ENCODE results near the gene TRIM41.

TRIM41 gene

DNA sequence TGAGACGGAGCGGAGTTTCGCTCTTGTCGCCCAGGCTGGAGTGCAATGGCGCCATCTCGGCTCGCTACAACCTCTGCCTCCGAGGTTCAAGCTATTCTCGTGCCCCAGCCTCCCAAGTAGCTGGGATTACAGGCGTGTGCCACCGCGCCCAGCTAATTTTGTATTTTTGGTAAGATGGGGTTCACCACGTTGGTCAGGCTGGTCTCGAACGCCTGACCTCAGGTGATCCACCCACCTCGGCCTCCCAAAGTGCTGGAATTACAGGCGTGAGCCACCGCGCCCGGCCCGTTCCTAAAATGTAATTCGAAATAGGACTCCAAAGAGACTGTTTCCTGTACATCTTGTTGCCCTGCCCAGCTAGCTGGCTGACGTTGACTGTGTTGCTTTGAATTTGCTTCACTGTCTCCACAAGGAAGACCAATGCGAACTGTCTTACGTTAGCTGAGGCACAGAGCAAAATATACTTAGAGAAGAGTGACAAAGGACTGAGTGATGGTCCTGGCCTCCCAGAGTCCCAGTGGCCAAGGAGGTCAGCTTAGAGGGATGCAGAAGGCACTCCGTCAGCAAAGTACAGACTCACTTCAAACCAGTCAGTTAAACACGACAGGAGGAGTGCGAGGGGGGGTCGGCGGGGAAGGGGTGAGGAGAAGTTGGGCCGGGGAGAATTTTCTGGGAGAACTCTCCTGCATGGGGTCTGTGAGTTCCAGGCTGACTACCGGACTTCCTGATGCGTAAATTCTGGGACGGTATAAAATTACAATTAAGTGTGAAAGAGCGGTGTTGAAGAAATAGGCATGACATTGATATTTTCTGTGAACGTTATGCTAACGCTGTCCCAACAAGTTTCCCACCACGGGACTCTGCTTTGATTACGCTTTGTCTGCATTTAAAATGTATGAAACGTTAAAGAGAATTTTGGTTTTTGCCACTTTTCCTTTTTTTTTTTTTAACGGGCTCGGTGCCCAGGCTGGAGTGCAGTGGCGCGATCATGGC lies 6.8 kb upstream of the TRIM41 start:
- DNase-seq (ENCODE audit: low read depth, low spot score), result no peak
- peak overlapping the region; percentile 58 for H3K4me3 ChIP-seq (ENCODE audit: insufficient read length, low read depth)
- peaks cover 3% of the 10 kb centered on the region for H3K4me1 ChIP-seq (ENCODE audit: insufficient read depth, insufficient read length)
- no peaks in the 10 kb centered on the region for H3K36me3 ChIP-seq (ENCODE audit: insufficient read depth, insufficient read length, low read length)
- H3K9ac ChIP-seq (ENCODE audit: insufficient read length, low read depth), result peak overlapping the region; percentile 26
- H3K9me3 ChIP-seq (ENCODE audit: insufficient read depth, low read length), result no peaks in the 10 kb centered on the region
- H3K27me3 ChIP-seq (ENCODE audit: insufficient read depth, insufficient read length), result no peaks in the 10 kb centered on the region
- no peak for TF ChIP-seq YY1 (IDR thresholded peaks at IDR 0.05; ENCODE audit: insufficient read depth, insufficient read length)
- TF ChIP-seq SUZ12 (IDR thresholded peaks at IDR 0.05; ENCODE audit: extremely low read depth, insufficient read depth, insufficient read length), result no peak
- TF ChIP-seq ZNF274 (IDR thresholded peaks at IDR 0.05; ENCODE audit: low read depth, low read length), result no peak

DNA sequence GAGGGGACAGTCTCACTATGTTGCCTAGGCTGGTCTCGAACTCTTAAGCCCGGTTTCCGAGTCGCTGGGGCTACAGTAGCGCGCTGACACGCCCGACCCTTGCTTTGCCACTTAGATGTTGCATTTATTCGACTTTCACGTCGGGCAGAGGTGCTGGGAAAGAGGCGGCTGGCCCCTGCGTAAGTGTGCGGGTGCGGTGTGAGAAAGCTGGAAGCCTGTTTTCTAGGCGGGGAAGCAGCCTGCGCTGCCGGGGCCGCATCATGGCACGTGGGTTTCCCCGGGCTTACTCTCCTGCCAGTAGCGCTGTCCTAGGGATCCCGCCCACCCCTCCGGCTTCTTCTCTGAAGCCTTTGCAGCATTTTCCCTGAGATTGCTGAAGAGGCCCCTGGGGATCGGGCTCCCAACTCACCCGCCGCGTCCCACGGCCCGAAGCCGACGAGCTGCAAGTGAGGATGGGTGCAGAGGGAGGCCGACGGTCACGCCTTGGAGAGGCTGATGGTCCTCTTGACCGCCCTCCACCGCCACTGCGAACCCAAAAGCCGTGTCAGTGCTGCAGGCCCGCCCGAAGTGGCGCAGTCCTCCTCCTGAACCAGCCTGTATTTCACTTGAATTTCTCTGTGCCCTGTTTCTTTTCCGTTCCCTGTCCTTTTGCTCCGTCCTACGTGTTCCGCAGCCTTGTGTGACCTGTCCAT lies 5.8 kb upstream of the TRIM41 start:
- no peak for TF ChIP-seq ZNF274 (IDR thresholded peaks at IDR 0.05; ENCODE audit: low read depth, low read length)
- Histone ChIP-seq H3K36me3 (ENCODE audit: insufficient read depth, insufficient read length, low read length) (no peaks in the 10 kb centered on the region), H3K9ac (ENCODE audit: insufficient read length, low read depth) (peak overlapping the region; percentile 46), H3K4me3 (ENCODE audit: insufficient read length, low read depth) (peak overlapping the region; percentile 58), H3K27me3 (ENCODE audit: insufficient read depth, insufficient read length) (no peaks in the 10 kb centered on the region), H3K9me3 (ENCODE audit: insufficient read depth, low read length) (no peaks in the 10 kb centered on the region), H3K4me1 (ENCODE audit: insufficient read depth, insufficient read length) (peaks cover 3% of the 10 kb centered on the region)
- DNase-seq (ENCODE audit: low read depth, low spot score), result no peak

DNA sequence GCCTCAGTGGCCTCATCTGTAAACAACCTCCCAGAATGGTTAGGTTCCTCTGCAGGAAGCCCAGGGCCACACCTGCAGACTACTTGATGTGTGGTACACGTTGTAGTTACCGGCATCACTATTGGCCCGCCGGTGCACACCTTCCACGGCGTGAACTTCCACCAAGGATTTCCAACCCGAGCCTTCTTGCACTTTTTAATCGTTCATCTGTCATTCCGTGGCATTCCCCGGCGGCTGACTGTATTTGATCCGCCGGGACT lies 5.3 kb upstream of the TRIM41 start:
- peak overlapping the region; percentile 58 for H3K4me3 ChIP-seq (ENCODE audit: insufficient read length, low read depth)
- H3K9ac ChIP-seq (ENCODE audit: insufficient read length, low read depth), result peak overlapping the region; percentile 46

DNA sequence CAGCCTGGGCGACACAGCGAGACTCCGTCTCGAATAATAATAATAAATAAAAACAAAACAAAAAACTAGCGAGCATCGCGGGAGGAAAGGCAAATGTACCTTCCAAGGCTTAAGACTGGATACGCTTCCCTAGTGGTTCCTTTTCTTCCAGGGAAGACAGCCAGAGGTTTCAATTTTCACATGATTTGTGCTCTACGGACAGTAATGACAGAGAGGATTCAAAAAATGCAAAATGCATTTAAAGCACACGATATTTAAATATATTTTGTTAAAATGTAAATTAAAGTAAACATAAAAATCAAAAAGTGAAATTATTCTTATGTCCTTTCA lies 4.3 kb upstream of the TRIM41 start:
- Histone ChIP-seq H3K9ac (ENCODE audit: insufficient read length, low read depth) (no peak overlapping the region), H3K36me3 (ENCODE audit: insufficient read depth, insufficient read length, low read length) (no peaks in the 10 kb centered on the region), H3K27me3 (ENCODE audit: insufficient read depth, insufficient read length) (no peaks in the 10 kb centered on the region), H3K4me1 (ENCODE audit: insufficient read depth, insufficient read length) (peaks cover 3% of the 10 kb centered on the region), H3K4me3 (ENCODE audit: insufficient read length, low read depth) (peak overlapping the region; percentile 36), H3K9me3 (ENCODE audit: insufficient read depth, low read length) (no peaks in the 10 kb centered on the region)
- DNase-seq (ENCODE audit: low read depth, low spot score), result no peak
- no peak for TF ChIP-seq SUZ12 (IDR thresholded peaks at IDR 0.05; ENCODE audit: extremely low read depth, insufficient read depth, insufficient read length)
- TF ChIP-seq YY1 (IDR thresholded peaks at IDR 0.05; ENCODE audit: insufficient read depth, insufficient read length), result no peak
- TF ChIP-seq ZNF274 (IDR thresholded peaks at IDR 0.05; ENCODE audit: low read depth, low read length), result no peak

More for the DNA sequence above, 5.3 kb upstream of the TRIM41 start:
- TF ChIP-seq YY1 (IDR thresholded peaks at IDR 0.05; ENCODE audit: insufficient read depth, insufficient read length) (no peak), SUZ12 (IDR thresholded peaks at IDR 0.05; ENCODE audit: extremely low read depth, insufficient read depth, insufficient read length) (no peak), ZNF274 (IDR thresholded peaks at IDR 0.05; ENCODE audit: low read depth, low read length) (no peak)
- Histone ChIP-seq H3K9me3 (ENCODE audit: insufficient read depth, low read length) (no peaks in the 10 kb centered on the region), H3K27me3 (ENCODE audit: insufficient read depth, insufficient read length) (no peaks in the 10 kb centered on the region), H3K36me3 (ENCODE audit: insufficient read depth, insufficient read length, low read length) (no peaks in the 10 kb centered on the region), H3K4me1 (ENCODE audit: insufficient read depth, insufficient read length) (peaks cover 3% of the 10 kb centered on the region)
- DNase-seq (ENCODE audit: low read depth, low spot score), result no peak

DNA sequence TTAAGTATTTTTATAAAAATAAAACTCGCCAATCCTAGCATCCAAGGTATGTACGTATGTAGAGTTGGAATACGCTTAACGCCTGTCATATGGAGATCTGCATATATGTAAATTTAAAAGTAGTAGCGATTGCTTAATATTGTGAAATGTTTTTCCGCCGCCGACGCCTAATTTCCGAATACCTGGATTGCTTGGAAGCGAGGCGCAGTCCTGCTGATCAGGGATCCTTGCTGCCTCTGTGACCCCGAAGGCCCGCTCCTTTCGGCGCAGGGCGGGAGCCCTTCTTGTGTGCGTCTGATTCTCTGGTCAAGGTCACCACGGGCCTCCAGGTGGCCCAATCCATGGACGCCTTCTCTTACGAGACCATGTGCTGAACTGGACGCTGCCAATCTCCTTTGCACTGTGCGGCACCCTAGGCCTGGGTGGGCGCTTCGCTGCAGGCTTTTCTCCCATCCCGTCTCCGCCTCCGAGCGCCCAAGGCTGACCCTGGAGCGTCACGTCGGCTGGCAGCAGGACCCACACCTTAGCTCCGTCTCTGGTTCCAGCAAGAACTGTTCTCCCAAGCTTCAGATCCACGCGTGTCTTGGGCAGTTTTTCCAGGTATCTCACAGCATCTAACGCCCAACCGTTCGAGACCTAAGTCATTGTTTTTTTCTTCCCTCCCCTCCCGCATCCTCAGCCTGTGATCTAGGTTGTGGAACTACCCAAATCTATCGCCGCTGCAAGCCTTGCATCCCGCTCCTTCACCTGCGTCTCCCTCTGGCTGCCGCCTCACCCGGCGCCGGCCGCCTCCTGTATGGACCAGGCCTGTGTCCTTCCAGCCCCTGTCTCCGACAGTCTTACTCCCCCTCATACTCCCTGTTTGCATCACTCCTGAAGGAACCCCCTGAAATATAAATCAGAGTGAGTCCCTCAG lies 3.6 kb upstream of the TRIM41 start:
- Histone ChIP-seq H3K9me3 (ENCODE audit: insufficient read depth, low read length) (no peaks in the 10 kb centered on the region), H3K9ac (ENCODE audit: insufficient read length, low read depth) (peak overlapping the region; percentile 42), H3K4me3 (ENCODE audit: insufficient read length, low read depth) (no peak overlapping the region), H3K27me3 (ENCODE audit: insufficient read depth, insufficient read length) (no peaks in the 10 kb centered on the region), H3K36me3 (ENCODE audit: insufficient read depth, insufficient read length, low read length) (peaks cover 4% of the 10 kb centered on the region), H3K4me1 (ENCODE audit: insufficient read depth, insufficient read length) (peaks cover 7% of the 10 kb centered on the region)
- TF ChIP-seq ZNF274 (IDR thresholded peaks at IDR 0.05; ENCODE audit: low read depth, low read length), result no peak
- no peak for TF ChIP-seq YY1 (IDR thresholded peaks at IDR 0.05; ENCODE audit: insufficient read depth, insufficient read length)
- no peak for TF ChIP-seq SUZ12 (IDR thresholded peaks at IDR 0.05; ENCODE audit: extremely low read depth, insufficient read depth, insufficient read length)
- no peak for DNase-seq (ENCODE audit: low read depth, low spot score)

DNA sequence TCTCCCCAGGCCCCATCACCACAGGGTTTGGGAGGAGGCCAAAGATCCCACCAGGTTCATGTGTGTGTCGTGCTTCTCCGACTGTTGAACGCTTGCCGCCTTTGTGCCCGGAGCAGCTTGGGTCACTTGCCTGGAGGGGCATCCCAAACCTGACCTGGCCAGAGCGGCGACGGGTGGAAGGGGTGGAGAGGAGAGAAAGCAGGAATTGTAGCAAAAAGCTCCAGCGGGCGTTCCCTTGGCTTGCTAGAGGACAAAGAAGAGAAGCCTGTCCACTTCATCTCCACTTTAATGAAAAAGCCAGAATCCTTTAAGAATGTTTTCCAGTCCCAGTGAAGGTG lies 2.9 kb upstream of the TRIM41 start:
- Histone ChIP-seq H3K27me3 (ENCODE audit: insufficient read depth, insufficient read length) (no peaks in the 10 kb centered on the region), H3K4me3 (ENCODE audit: insufficient read length, low read depth) (no peak overlapping the region), H3K4me1 (ENCODE audit: insufficient read depth, insufficient read length) (peaks cover 7% of the 10 kb centered on the region), H3K9ac (ENCODE audit: insufficient read length, low read depth) (no peak overlapping the region), H3K9me3 (ENCODE audit: insufficient read depth, low read length) (no peaks in the 10 kb centered on the region), H3K36me3 (ENCODE audit: insufficient read depth, insufficient read length, low read length) (peaks cover 10% of the 10 kb centered on the region)
- TF ChIP-seq YY1 (IDR thresholded peaks at IDR 0.05; ENCODE audit: insufficient read depth, insufficient read length) (no peak), ZNF274 (IDR thresholded peaks at IDR 0.05; ENCODE audit: low read depth, low read length) (no peak), SUZ12 (IDR thresholded peaks at IDR 0.05; ENCODE audit: extremely low read depth, insufficient read depth, insufficient read length) (no peak)
- DNase-seq (ENCODE audit: low read depth, low spot score), result no peak
